Activated CD4-positive, alpha-beta memory T cell treated with anti-CD3 and anti-CD28 coated beads for 36 hours (primary cell): ENCODE results near the gene LIMS1. TPM values are rescaled to one million over a fixed set of nuclear protein-coding genes. Genes with fewer than 3 reads are reported as not detected.

Source experiments
- CTCF ChIA-PET: fragments of 350-600 bp; sonication (Branson Sonifier 250); formaldehyde crosslinking; loops from one replicate; lab custom pipeline; 2021; ENCODE audit warnings: antibody characterized with exemption, inconsistent platforms; lab: Charles Lee
- POLR2A ChIA-PET: fragments of 350-600 bp; sonication (Branson Sonifier 250); formaldehyde crosslinking; loops from one replicate; lab custom pipeline; 2021; ENCODE audit warnings: antibody characterized with exemption; lab: Charles Lee
- DNase-seq: peaks from one replicate; pipeline ENCODE4 v3.0.0-alpha.2; 2020
- H3K27ac Mint-ChIP-seq: one replicate; pipeline ENCODE4 v1.8.0; 2021; ENCODE audit warnings: mixed read lengths
- H3K27me3 Mint-ChIP-seq: one replicate; pipeline ENCODE4 v1.8.0; 2021; ENCODE audit warnings: mixed read lengths
- H3K36me3 Mint-ChIP-seq: one replicate; pipeline ENCODE4 v1.8.0; 2021; ENCODE audit warnings: mixed read lengths
- H3K4me1 Mint-ChIP-seq: one replicate; pipeline ENCODE4 v1.8.0; 2021; ENCODE audit warnings: low read depth, mixed read lengths
- H3K4me3 Mint-ChIP-seq: one replicate; pipeline ENCODE4 v1.8.0; 2021; ENCODE audit warnings: mild to moderate bottlenecking, mixed read lengths
- H3K9me3 Mint-ChIP-seq: one replicate; pipeline ENCODE4 v1.8.0; 2021; ENCODE audit warnings: mixed read lengths
- intact Hi-C: fragments of 100-400 bp; cut with micrococcal nuclease; formaldehyde crosslinking; loops from one replicate; pipeline ENCODE4 v1.15.1; 2023
- total RNA-seq, 2 experiments: library from RNA; stranded (reverse); gene quantifications; one replicate each; pipeline ENCODE4 v1.2.3, GENCODE V29; 2021

Gene LIMS1
- total RNA-seq, 2 experiments from 2014 or later, result 102 to 104 TPM

GRCh38 chr2:108574332-108574731 lies 40.1 kb downstream of the LIMS1 start:
- ChIA-PET POLR2A (interaction anchor here (1.2 kb wide), 1 partner anchor 32 kb away, joined by 5 read pairs; no protein-coding TSS in a partner anchor), CTCF (interaction anchor here (0.7 to 2.2 kb wide), 2 partner anchors 10 to 63 kb away, joined by 3 to 14 read pairs; no protein-coding TSS in a partner anchor)
- DNase-seq, result no peak
- no peak overlapping the region for H3K4me3 Mint-ChIP-seq
- no peaks in the 10 kb centered on the region for H3K27me3 Mint-ChIP-seq
- H3K36me3 Mint-ChIP-seq, result no peaks in the 10 kb centered on the region
- no peaks in the 10 kb centered on the region for H3K9me3 Mint-ChIP-seq
- intact Hi-C loops, result no loop called here
- peaks cover 20% of the 10 kb centered on the region for H3K4me1 Mint-ChIP-seq
- no peak overlapping the region for H3K27ac Mint-ChIP-seq

GRCh38 chr2:108575132-108575966 lies 41.1 kb downstream of the LIMS1 start:
- Mint-ChIP-seq H3K27me3 (no peaks in the 10 kb centered on the region), H3K36me3 (no peaks in the 10 kb centered on the region)
- POLR2A ChIA-PET, result interaction anchor here (1.2 kb wide), 1 partner anchor 33 kb away, joined by 5 read pairs; no protein-coding TSS in a partner anchor

DNA sequence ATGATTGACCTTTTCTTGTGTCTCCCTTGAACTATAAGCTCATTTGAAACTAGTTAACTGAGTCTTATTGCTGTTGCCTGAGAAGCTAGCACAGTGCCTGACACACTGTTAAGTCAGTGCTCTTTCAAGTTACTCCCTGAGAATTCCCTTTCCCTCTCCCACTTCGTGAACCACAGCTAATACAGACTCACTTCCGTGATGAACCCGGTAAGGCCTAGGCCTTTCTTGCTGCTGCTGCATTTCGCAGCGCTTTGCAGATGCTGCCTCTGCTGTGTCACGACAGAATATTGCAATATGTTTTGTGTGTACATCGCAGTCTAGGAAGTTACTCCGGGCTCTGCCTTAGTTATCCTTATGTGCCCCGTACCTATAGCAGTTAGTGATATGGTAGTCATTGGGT lies 42.8 kb downstream of the LIMS1 start:
- no peak overlapping the region for H3K4me3 Mint-ChIP-seq
- ChIA-PET CTCF (interaction anchor here (1.2 to 1.6 kb wide), 2 partner anchors 11 to 59 kb away, joined by 3 to 5 read pairs; no protein-coding TSS in a partner anchor), POLR2A (no interaction called here)

More at GRCh38 chr2:108575132-108575966, 41.1 kb downstream of the LIMS1 start:
- Mint-ChIP-seq H3K4me3 (no peak overlapping the region), H3K9me3 (no peaks in the 10 kb centered on the region), H3K27ac (no peak overlapping the region), H3K4me1 (peaks cover 29% of the 10 kb centered on the region)
- DNase-seq, result no peak
- intact Hi-C loops, result no loop called here
- CTCF ChIA-PET, result interaction anchor here (2.2 kb wide), 1 partner anchor 9 kb away, joined by 14 read pairs; no protein-coding TSS in a partner anchor

DNA sequence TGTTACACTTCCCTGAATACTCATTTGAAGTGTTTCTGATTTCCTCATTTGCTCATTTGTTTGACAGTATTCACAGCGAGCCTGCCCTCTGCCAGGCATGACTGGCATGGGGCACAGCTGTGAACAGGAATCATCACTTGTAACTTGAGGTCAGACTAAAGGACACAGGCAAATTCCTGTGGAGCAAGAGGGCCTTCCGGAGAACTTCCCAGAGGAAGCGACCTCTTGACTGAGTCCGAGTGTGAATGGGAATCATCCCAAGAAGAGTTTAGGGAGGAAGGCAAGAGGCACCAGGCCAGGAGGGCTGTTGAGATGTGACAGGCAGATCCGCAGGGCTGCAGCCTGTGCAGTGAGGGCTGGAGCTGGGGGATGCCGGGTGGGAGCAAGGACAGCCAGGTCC lies 45.4 kb downstream of the LIMS1 start:
- no peak for DNase-seq
- ChIA-PET POLR2A (no interaction called here), CTCF (interaction anchor here (1.1 to 1.4 kb wide), 2 partner anchors 14 to 31 kb away, joined by 3 to 4 read pairs; no protein-coding TSS in a partner anchor)
- intact Hi-C loops, result loop anchor here (5.0 kb wide), 3 partner anchors 87 to 642 kb away; no protein-coding TSS in a partner anchor
- H3K4me1 Mint-ChIP-seq, result peaks cover 31% of the 10 kb centered on the region
- H3K4me3 Mint-ChIP-seq, result no peak overlapping the region
- peak overlapping the region; percentile 52 for H3K27ac Mint-ChIP-seq
- no peaks in the 10 kb centered on the region for H3K27me3 Mint-ChIP-seq
- no peaks in the 10 kb centered on the region for H3K9me3 Mint-ChIP-seq
- no peaks in the 10 kb centered on the region for H3K36me3 Mint-ChIP-seq

More for the DNA sequence above, 42.8 kb downstream of the LIMS1 start:
- no peak for DNase-seq
- Mint-ChIP-seq H3K27ac (no peak overlapping the region), H3K36me3 (no peaks in the 10 kb centered on the region), H3K4me1 (peaks cover 41% of the 10 kb centered on the region), H3K27me3 (no peaks in the 10 kb centered on the region), H3K9me3 (no peaks in the 10 kb centered on the region)
- intact Hi-C loops, result no loop called here

GRCh38 chr2:108580050-108580449 lies 45.8 kb downstream of the LIMS1 start:
- intact Hi-C loops, result loop anchor here (5.0 kb wide), 3 partner anchors 88 to 643 kb away; no protein-coding TSS in a partner anchor
- ChIA-PET CTCF (interaction anchor here (1.1 to 1.4 kb wide), 2 partner anchors 14 to 31 kb away, joined by 3 to 4 read pairs; no protein-coding TSS in a partner anchor), POLR2A (no interaction called here)
- H3K27ac Mint-ChIP-seq, result peak overlapping the region; percentile 96
- H3K4me3 Mint-ChIP-seq, result no peak overlapping the region
- peaks cover 27% of the 10 kb centered on the region for H3K4me1 Mint-ChIP-seq
- no peak for DNase-seq
- no peaks in the 10 kb centered on the region for H3K27me3 Mint-ChIP-seq
- H3K9me3 Mint-ChIP-seq, result no peaks in the 10 kb centered on the region
- no peaks in the 10 kb centered on the region for H3K36me3 Mint-ChIP-seq

DNA sequence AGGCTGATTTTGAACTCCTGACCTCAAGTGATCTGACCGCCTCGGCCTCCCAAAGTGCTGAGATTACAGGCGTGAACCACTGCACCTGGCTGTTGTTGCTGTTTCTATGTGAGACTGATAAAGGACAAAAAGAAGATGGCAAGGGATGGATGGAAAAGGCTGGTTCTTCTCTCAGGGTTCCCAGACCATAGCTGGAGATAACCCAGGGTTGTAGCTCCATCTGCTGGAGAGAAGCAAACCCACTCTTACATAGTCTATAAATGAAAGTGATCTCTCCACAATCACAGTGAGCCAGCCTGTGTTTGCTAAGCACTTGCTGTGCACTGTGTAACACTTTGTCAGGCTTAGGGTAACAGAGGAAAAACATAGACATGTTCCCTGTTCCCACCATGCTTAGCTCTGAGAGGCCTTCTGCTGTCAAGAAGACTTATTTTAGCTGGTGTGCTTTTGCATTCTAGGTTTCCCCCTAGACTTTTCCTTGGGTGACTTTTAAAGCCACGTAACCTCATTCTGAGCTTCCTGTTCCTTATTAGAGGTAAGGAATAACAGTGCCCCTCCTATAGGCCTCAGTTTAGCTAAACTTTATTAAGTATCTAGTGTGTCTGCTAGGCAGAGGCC lies 49.7 kb downstream of the LIMS1 start:
- H3K27ac Mint-ChIP-seq, result no peak overlapping the region
- POLR2A ChIA-PET, result interaction anchor here (0.9 kb wide), 1 partner anchor 10 kb away, joined by 3 read pairs; no protein-coding TSS in a partner anchor

GRCh38 chr2:108585436-108585835 lies 51.2 kb downstream of the LIMS1 start:
- peaks cover 25% of the 10 kb centered on the region for H3K4me1 Mint-ChIP-seq
- H3K9me3 Mint-ChIP-seq, result no peaks in the 10 kb centered on the region
- intact Hi-C loops, result no loop called here
- no peaks in the 10 kb centered on the region for H3K36me3 Mint-ChIP-seq
- ChIA-PET POLR2A (no interaction called here), CTCF (interaction anchor here (0.6 to 2.8 kb wide), 5 partner anchors 8 to 207 kb away, joined by 3 to 28 read pairs (median 18); partner anchors contain the start of gene LIMS1)
- no peaks in the 10 kb centered on the region for H3K27me3 Mint-ChIP-seq
- no peak overlapping the region for H3K4me3 Mint-ChIP-seq
- no peak for DNase-seq
- no peak overlapping the region for H3K27ac Mint-ChIP-seq

More for the DNA sequence above, 49.7 kb downstream of the LIMS1 start:
- Mint-ChIP-seq H3K36me3 (no peaks in the 10 kb centered on the region), H3K4me1 (peaks cover 29% of the 10 kb centered on the region), H3K27me3 (no peaks in the 10 kb centered on the region), H3K4me3 (no peak overlapping the region), H3K9me3 (no peaks in the 10 kb centered on the region)
- intact Hi-C loops, result loop anchor here (1.0 to 5.0 kb wide), 5 partner anchors 92 to 647 kb away; no protein-coding TSS in a partner anchor
- peak; percentile 66 for DNase-seq
- CTCF ChIA-PET, result interaction anchor here (0.5 to 2.5 kb wide), 29 partner anchors 9 to 1004 kb away, joined by 3 to 28 read pairs (median 3); partner anchors contain the start of genes GCC2 and LIMS1

- no peak for DNase-seq
- Mint-ChIP-seq H3K9me3 (no peaks in the 10 kb centered on the region), H3K27ac (no peak overlapping the region), H3K4me3 (no peak overlapping the region), H3K36me3 (no peaks in the 10 kb centered on the region), H3K27me3 (no peaks in the 10 kb centered on the region), H3K4me1 (peaks cover 25% of the 10 kb centered on the region)
- intact Hi-C loops, result no loop called here
- POLR2A ChIA-PET, result no interaction called here
- CTCF ChIA-PET, result interaction anchor here (2.8 kb wide), 1 partner anchor 50 kb away, joined by 18 read pairs; no protein-coding TSS in a partner anchor
Measured at GRCh38 chr2:108586116-108586515, 51.8 kb downstream of the LIMS1 start.

DNA sequence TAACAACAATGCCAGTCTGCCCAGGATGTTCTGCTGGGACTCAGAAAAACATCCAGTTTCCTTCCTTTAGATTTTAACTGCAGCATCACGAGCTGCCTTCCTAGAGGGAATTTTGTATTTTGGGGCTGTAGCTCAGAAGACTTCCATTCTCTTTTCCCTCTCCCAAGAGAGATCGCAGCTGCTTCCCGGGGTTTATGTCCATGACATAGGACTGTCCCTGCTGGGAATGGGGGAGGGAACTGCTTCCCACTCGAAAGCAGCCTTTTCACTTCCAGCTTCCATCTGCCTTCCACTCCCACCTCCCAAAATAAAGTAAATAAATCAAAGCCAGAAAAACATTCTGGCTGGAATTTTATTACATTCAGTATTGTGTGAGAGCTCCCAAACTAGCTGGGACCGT lies 52.4 kb downstream of the LIMS1 start:
- no peak for DNase-seq
- ChIA-PET POLR2A (no interaction called here), CTCF (interaction anchor here (1.2 to 2.8 kb wide), 2 partner anchors 50 to 51 kb away, joined by 3 to 18 read pairs; no protein-coding TSS in a partner anchor)
- Mint-ChIP-seq H3K27ac (no peak overlapping the region), H3K36me3 (no peaks in the 10 kb centered on the region), H3K4me3 (no peak overlapping the region), H3K9me3 (no peaks in the 10 kb centered on the region), H3K4me1 (peaks cover 22% of the 10 kb centered on the region), H3K27me3 (no peaks in the 10 kb centered on the region)
- intact Hi-C loops, result no loop called here

GRCh38 chr2:108587621-108588020 lies 53.4 kb downstream of the LIMS1 start:
- ChIA-PET CTCF (interaction anchor here (1.2 to 2.8 kb wide), 2 partner anchors 49 to 52 kb away, joined by 3 to 18 read pairs; no protein-coding TSS in a partner anchor), POLR2A (no interaction called here)
- no peaks in the 10 kb centered on the region for H3K36me3 Mint-ChIP-seq
- H3K9me3 Mint-ChIP-seq, result no peaks in the 10 kb centered on the region
- no peak for DNase-seq
- no peak overlapping the region for H3K27ac Mint-ChIP-seq
- peaks cover 22% of the 10 kb centered on the region for H3K4me1 Mint-ChIP-seq
- no peak overlapping the region for H3K4me3 Mint-ChIP-seq
- intact Hi-C loops, result no loop called here
- H3K27me3 Mint-ChIP-seq, result no peaks in the 10 kb centered on the region

- ChIA-PET CTCF (interaction anchor here (2.8 kb wide), 1 partner anchor 48 kb away, joined by 18 read pairs; no protein-coding TSS in a partner anchor), POLR2A (no interaction called here)
- peaks cover 26% of the 10 kb centered on the region for H3K4me1 Mint-ChIP-seq
- intact Hi-C loops, result no loop called here
- no peaks in the 10 kb centered on the region for H3K9me3 Mint-ChIP-seq
- no peaks in the 10 kb centered on the region for H3K36me3 Mint-ChIP-seq
- H3K4me3 Mint-ChIP-seq, result no peak overlapping the region
- no peak for DNase-seq
- no peaks in the 10 kb centered on the region for H3K27me3 Mint-ChIP-seq
- H3K27ac Mint-ChIP-seq, result no peak overlapping the region
Measured at GRCh38 chr2:108588070-108588668, 53.9 kb downstream of the LIMS1 start.
